ENCODE data around the gene REG1A.

Gene REG1A

GRCh38 chr2:79120194-79120713 is at the start of gene REG1A:
Gene REG1A (plus strand): TSS chr2:79120488. CDS start chr2:79120862, 374 bp downstream.
- no peak for DNase-seq (ENCODE audit: low read depth in 2 of 2)

GRCh38 chr2:79071078-79071477 is 49.2 kb upstream of the REG1A start:
- no peak for DNase-seq (ENCODE audit: low read depth in 2 of 2)

GRCh38 chr2:79082987-79083386 is 37.3 kb upstream of the REG1A start:
- no peak for DNase-seq (ENCODE audit: low read depth in 2 of 2)

GRCh38 chr2:79083597-79084251 is 36.6 kb upstream of the REG1A start:
- DNase-seq (ENCODE audit: low read depth in 2 of 2), result no peak

GRCh38 chr2:79084495-79085135 is 35.7 kb upstream of the REG1A start:
- no peak for DNase-seq (ENCODE audit: low read depth in 2 of 2)

GRCh38 chr2:79085382-79085781 is 34.9 kb upstream of the REG1A start:
- DNase-seq (ENCODE audit: low read depth in 2 of 2), result no peak

GRCh38 chr2:79086255-79086654 is 34.0 kb upstream of the REG1A start:
- DNase-seq (ENCODE audit: low read depth in 2 of 2), result no peak

GRCh38 chr2:79087785-79088364 is 32.4 kb upstream of the REG1A start, which contains the start of gene REG1B:
Gene REG1B (minus strand): TSS chr2:79087993. CDS start chr2:79087612, 381 bp downstream.
- no peak for DNase-seq (ENCODE audit: low read depth in 2 of 2)

GRCh38 chr2:79090693-79091092 is 29.6 kb upstream of the REG1A start:
- no peak for DNase-seq (ENCODE audit: low read depth in 2 of 2)

GRCh38 chr2:79097843-79098242 is 22.4 kb upstream of the REG1A start:
- no peak for DNase-seq (ENCODE audit: low read depth in 2 of 2)

GRCh38 chr2:79099140-79099686 is 21.1 kb upstream of the REG1A start:
- no peak for DNase-seq (ENCODE audit: low read depth in 2 of 2)

GRCh38 chr2:79100285-79100684 is 20.0 kb upstream of the REG1A start:
- DNase-seq (ENCODE audit: low read depth in 2 of 2), result no peak

GRCh38 chr2:79101024-79101423 is 19.3 kb upstream of the REG1A start:
- DNase-seq (ENCODE audit: low read depth in 2 of 2), result no peak

- no peak for DNase-seq (ENCODE audit: low read depth in 2 of 2)
These were observed 17.1 kb upstream of the REG1A start for GRCh38 chr2:79103214-79103613.

- no peak for DNase-seq (ENCODE audit: low read depth in 2 of 2)
These were observed 15.0 kb upstream of the REG1A start for GRCh38 chr2:79105259-79105658.

GRCh38 chr2:79112269-79112668 is 8.0 kb upstream of the REG1A start:
- DNase-seq (ENCODE audit: low read depth in 2 of 2), result no peak

GRCh38 chr2:79114797-79115494 is 5.3 kb upstream of the REG1A start:
- DNase-seq (ENCODE audit: low read depth in 2 of 2), result no peak

GRCh38 chr2:79116997-79117928 is 3.0 kb upstream of the REG1A start:
- DNase-seq (ENCODE audit: low read depth in 2 of 2), result no peak

GRCh38 chr2:79122676-79123075 is 2.4 kb downstream of the REG1A start:
- DNase-seq (ENCODE audit: low read depth in 2 of 2), result no peak

GRCh38 chr2:79124907-79125720 is 4.8 kb downstream of the REG1A start:
- no peak for DNase-seq (ENCODE audit: low read depth in 2 of 2)

Measured in stimulated activated CD8-positive, alpha-beta memory T cell treated with anti-CD3 and anti-CD28 coated beads, Interleukin-7, amount 100 ng/mL, for 1 hour (primary cell).